ENCODE measurements around the gene LTB4R.
A peak's percentile ranks its signal among the peaks of the same experiment; 100 is the strongest.

DNA sequence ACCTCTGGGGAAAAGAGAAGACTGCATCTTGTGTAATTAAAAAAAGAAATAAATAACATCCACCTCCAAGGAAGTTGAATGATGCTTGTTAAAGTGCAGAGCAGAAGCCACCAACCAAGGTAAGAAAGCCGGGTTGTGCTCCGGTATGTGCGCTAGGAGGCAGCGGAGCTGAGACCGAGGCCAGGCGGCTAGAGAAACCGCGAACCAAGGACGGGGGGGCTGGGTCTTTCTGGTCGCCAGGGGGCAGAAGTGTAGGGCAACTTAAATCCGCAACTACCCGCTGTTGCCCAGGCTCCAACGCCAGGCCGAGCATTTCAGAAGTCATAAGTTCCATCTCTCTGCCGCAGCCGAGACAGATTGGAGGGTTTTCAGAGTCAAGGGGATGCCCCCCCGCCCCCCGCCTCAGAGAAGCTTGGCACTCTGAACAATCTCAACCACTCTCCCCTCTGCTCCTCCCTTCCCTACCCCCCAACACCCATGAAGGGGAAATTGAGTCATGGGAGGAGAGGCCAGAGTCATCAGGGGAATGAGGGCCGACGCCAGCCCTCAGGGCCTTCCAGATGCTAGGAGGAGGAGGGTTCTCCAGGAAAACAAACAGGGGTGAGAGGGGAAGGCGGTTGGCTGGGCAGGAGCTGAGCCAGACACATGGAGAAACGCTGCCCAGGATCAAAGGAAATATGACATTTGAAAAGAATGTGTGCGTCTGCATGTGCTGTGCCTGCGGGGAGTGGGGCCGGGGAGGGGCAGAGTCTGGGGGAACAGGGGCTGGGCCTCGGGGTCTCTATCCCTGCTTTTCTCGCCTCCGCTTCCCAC lies 54.5 kb downstream of the LTB4R start:
- TF ChIP-seq, protein P1, sequence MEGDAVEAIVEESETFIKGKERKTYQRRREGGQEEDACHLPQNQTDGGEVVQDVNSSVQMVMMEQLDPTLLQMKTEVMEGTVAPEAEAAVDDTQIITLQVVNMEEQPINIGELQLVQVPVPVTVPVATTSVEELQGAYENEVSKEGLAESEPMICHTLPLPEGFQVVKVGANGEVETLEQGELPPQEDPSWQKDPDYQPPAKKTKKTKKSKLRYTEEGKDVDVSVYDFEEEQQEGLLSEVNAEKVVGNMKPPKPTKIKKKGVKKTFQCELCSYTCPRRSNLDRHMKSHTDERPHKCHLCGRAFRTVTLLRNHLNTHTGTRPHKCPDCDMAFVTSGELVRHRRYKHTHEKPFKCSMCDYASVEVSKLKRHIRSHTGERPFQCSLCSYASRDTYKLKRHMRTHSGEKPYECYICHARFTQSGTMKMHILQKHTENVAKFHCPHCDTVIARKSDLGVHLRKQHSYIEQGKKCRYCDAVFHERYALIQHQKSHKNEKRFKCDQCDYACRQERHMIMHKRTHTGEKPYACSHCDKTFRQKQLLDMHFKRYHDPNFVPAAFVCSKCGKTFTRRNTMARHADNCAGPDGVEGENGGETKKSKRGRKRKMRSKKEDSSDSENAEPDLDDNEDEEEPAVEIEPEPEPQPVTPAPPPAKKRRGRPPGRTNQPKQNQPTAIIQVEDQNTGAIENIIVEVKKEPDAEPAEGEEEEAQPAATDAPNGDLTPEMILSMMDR (IDR thresholded peaks at IDR 0.05) = peak; percentile 86 to 87
- no peak for TF ChIP-seq POLR2A (IDR thresholded peaks at IDR 0.05)
- no peak for TF ChIP-seq EP300 (IDR thresholded peaks at IDR 0.05)
- TF ChIP-seq POLR2AphosphoS5 (IDR thresholded peaks at IDR 0.05) = peak in 1 of 3 donors; percentile 21
